Measurements from ENCODE around the gene CASZ1.

The CASZ1 gene, protein sequence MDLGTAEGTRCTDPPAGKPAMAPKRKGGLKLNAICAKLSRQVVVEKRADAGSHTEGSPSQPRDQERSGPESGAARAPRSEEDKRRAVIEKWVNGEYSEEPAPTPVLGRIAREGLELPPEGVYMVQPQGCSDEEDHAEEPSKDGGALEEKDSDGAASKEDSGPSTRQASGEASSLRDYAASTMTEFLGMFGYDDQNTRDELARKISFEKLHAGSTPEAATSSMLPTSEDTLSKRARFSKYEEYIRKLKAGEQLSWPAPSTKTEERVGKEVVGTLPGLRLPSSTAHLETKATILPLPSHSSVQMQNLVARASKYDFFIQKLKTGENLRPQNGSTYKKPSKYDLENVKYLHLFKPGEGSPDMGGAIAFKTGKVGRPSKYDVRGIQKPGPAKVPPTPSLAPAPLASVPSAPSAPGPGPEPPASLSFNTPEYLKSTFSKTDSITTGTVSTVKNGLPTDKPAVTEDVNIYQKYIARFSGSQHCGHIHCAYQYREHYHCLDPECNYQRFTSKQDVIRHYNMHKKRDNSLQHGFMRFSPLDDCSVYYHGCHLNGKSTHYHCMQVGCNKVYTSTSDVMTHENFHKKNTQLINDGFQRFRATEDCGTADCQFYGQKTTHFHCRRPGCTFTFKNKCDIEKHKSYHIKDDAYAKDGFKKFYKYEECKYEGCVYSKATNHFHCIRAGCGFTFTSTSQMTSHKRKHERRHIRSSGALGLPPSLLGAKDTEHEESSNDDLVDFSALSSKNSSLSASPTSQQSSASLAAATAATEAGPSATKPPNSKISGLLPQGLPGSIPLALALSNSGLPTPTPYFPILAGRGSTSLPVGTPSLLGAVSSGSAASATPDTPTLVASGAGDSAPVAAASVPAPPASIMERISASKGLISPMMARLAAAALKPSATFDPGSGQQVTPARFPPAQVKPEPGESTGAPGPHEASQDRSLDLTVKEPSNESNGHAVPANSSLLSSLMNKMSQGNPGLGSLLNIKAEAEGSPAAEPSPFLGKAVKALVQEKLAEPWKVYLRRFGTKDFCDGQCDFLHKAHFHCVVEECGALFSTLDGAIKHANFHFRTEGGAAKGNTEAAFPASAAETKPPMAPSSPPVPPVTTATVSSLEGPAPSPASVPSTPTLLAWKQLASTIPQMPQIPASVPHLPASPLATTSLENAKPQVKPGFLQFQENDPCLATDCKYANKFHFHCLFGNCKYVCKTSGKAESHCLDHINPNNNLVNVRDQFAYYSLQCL (N-terminal part only)

DNA sequence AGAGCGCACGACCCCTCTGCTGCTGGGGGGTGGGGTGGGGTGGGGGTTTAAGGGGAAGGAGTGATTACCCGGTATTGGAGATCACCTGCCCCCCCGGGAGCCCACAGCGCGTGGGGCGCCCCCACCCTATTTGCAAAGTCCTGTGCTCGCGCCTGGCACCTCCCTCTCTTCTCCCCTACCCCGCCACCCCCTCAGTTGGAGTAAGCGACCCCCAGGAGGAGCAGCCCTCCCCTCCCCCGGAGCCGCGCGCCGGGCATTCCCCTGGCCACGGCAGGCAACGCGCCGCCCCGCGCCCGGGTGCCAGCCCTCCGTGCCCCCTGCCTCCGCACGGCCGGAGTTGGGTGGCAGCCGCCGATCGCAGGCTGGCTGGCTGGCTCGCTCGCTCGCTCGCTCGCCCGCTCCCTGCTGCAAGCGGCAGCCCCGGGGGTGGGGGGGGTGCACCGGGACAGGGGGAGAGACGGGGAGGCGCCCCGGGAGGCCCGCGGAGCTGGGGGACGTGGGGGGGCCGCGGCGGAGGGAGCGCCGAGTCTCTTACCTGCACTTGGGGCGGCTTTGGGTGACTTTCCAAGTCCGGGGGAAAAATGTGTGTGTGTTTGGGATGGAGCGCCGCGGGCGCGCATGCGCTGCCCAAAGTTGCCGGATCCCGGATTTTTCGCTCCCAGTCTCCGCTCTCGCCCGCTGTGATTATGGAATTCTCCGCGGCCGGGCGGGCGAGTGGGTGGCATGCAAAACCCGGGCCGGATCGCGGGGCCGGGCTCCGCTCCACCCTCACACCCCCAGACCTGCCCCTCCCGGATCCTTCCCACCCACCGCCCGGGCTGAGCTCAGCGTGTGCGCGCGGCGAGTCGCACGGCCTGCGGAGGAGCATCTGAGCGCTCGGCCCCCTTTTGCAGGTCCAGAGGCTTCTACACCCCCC is at the start of gene CASZ1:
Gene CASZ1 (minus strand): TSS at position 618 of the 916 bp plus-strand sequence. CDS start 102,757 bp downstream, outside the sequence.
- no peak for DNase-seq

DNA sequence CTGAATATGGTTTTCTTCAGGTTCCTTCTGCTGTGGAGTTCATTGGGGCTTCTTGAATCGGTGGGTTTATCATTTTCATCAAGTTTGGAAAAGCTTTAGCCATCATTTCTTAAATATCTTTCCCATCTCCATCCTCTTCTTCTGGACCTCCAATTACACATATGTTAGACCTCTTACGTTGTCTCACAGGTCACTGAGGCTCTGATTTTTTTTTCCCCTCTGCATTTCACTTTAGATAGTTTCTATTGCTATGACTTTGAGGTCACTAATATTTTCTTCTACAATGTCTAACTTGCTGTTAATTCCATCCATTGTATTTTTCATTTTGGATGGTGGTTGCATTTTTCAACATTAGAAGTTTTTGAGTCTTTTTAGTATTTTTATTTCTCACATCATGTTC is 47.3 kb upstream of the CASZ1 start:
- DNase-seq, result no peak

DNA sequence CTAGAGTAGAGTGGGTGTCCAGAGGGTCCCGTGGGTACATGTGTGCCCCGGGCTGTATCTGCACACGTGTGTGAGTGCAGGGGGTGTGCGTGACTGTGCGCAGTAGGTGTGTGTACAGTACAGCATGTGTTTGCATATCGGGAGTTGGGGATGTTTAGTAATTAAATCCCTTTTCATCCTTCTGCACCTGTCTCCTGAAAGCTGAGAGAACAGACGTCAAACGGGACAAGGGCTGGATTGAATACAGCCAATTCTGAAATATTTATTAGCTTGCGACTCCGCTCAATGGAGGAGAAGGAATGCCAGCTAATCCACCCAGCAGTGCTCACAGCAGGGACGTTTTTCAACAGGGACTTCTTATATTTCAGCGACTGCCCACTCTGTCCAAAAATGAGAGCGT is 44.7 kb upstream of the CASZ1 start:
- no peak for DNase-seq

DNA sequence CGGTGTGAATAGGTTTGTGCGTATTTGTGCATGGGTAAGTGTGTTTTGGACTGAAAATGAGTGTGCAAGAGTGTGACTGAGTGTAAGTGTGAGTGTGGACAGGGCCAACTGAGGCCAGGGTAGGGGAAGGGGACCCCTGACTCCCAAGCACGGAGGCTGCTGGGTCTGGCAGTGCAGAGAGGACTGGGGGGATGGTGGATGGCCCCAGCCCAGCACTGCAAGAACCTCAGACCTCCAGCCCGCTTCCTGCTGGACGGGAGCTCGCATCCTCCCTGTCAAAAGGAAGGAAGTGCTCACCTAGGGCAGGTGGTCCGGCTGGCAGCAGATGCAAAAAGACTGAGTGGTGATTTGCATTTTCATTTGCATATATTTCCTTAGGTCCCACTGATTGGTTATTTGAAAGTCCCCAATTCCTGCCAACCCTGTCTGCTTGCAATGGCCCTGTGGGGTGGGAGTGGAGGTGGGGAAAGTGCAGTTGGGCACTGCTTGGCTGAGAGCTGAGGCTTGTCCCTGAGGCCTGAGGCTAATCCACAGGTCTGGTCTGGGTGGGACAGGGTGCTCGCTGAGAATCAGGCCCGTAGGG is 42.8 kb upstream of the CASZ1 start:
- DNase-seq, result no peak

DNA sequence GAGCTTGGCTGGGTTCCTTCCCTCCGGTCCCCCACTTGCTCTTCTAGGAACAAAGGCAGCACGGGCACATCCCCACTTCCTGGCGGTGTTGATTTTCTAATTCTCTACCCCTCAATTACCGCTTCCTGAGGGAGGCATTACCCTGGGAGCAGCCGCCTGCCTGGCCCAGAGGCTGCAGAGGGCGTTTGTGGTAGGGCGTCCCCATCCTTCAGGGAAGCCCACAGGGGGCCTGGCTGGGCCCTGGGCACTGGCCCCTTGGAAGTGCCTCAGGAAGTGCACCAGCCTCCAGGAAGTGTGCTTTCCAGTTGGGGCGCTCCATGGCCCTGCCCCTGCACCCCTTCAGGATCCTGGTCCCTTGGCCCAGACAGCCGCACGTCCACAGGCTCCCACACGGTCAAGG is 42.1 kb upstream of the CASZ1 start:
- DNase-seq, result no peak

DNA sequence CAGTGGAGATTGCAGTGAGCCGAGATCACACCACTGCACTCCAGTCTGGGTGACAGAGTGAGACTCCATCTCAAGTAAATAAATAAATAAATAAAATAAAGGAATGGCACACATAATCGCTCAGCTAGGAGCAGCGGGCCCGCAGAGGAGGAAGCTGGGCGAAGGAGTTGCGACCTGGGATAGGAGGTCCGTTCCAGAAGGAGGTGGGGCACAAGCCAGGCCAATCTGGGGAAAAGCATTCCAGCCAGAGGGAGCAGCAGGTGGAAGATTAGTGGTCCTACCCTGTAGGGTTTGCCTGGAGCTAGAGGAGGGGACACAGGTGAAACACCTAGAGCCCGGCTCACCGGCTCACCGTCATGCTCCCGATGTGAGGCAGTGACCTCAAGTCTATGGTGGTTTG is 40.3 kb upstream of the CASZ1 start:
- DNase-seq, result no peak

DNA sequence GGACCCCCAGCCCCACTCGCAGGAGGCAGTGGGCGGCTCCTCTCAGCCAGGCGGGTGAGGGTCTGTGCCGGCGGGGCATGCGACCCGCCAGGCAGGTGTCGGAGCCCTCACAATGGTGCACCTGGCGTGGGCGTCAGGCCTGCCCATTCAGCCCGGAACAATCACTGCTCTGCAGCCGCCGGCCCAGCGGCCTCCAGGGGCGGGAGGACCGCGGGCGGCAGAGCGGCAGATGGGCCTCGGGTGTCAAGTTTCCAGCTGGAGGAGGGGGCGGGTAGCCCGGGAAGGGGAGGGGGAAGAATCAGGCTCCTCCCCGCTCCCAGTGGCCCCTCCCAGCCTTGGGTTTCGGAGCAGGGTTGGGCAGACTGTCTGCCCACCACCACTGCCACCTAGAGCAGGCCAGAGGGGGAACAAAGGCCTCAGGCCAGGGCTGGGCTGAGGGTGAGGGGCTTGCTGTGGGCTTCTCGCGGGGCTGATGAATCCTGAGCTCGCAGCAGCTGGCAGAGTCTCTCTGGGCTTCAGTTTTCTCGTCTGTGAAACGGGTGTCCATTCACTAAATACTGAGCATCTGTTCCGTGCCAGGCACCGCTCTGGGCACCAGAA is 39.5 kb upstream of the CASZ1 start:
- no peak for DNase-seq

DNA sequence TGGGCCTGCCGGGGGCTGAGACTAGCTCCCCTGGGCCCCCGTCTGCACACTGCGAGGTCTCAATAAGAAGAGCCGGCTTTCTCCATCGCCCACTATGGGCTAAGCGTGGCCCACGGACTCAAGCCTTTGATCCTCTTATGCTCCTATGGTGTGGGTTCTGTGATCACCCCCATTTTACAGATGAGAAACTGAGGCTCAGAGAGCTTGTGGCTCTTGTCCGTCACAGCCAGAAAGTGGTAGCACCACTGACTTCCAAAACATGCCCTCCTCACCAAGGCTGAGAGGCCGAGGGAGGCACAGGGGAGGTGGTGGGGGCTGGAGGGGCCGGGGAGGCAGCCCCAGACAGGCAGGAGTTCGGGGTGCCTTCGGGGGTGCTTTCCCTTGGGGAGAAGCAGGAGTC is 39.0 kb upstream of the CASZ1 start:
- DNase-seq, result no peak

DNA sequence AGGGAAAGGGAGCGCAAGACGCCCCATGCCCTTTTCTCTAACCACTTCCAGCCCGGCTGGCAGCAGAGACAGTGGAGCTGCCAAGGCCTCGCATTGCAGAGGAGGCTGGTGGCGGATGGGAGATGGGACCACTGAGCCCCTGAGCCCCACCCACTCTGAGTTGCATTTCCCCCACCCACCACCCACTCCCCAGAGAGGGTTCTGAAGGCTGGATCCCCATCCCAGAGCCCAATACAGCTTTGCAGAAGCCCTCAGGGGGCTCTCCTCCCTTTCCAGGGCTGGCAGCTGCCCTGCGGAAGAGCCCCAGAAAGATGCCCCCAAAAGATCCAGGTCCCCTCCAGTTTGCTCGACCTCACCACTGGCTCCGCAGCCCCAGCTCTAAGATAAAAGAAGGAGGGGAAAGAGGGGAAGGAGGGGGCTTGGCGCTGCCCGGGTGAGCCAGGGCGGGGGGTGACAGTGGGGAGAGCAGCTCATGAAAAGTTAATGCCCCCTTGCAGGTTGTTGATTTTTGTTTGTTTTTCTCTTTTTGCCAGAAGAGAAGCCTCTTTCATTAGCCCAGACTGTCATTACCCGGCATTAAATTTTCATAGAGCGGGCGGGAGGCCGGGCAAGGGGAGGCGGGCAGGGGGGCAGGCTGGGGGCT is 38.4 kb upstream of the CASZ1 start:
- DNase-seq, result no peak

DNA sequence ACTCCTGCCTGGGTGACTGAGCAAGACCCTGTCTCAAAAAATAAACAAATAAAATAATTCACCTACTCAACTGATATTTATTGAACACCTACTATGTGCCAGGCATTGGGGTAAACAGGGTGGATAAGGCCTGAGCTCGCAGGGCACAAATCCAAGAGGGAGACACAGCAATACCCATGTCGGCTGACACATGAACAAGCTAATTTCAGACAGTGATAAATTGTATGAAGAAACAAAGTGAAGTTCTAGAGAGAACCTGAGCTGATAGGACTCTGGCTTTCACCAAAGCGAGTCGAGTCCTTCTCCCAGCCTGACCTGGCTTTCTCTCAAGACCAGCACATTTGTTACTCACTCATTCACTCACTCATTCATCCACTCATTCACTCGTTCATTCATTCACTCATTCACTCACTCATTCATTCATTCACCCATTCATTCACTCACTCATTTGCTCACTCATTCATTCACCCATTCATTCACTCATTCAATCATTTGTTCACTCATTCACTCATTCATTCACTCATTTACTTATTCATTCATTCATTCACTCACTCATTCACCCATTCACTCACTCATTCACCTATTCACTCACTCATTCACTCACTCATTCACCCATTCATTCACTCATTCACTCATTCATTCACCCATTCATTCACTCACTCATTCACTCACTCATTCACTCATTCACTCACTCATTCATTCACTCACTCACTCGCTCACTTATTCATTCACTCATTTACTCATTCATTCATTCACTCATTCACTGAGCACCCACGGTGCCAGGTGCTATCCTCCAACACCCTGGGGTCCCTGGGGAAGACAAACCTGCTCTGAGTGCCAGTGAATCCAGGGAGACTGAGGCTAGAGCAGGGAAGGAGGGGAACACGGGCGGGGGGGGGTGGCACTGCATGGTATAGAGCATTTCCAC is 37.4 kb upstream of the CASZ1 start:
- no peak for DNase-seq

DNA sequence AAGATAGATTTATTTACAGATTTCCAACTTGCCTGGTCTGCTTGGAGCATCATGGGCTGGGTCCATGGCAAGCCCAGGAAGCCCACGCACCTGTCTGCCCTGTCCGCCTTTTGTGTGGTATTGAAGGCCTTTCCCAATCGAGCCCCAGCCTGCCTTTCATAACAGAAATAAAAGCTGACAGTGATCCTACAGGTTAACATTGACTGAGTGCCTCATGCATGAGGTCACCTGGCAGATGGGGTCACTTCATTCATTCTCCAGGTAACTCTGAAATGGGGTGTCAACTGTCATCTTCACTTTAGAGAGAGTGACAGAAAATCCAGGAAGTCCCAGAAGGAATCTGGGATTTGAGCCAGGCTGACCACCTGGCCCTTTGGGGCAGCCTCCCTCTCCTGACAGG is 36.3 kb upstream of the CASZ1 start:
- no peak for DNase-seq

DNA sequence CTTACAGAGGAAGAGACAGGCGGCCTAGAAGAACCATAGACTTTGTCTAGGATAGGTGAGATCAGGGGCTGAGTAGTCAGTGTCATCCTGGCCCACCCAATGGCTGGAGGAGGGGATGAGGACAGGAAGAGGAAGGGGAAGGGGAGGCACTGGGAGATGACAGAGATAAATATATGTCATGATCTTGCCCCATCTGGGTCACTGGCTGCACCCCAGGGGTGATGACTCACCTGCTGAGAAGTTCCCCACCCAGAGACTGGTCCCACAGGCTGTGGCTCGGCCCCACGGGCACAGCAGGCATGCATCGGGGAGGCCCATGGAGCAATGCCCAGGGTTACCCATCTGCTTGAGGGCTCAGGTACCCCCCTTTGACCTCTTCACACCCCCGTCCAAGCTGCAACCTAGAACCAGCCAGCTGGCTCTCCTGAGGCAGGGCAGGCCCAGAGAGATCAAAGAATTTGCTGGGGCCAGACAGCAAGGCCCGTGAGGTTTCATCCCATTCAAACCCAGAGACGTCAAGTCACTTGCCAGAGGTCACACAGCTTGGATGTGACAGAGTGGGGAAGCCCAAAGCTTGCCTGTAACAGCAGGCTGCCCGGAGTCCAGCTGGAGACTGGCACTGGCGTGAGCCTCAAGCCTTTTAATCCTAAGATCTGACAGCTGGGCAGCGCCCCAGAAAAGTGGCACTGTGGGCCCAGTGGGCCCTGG is 34.7 kb upstream of the CASZ1 start:
- DNase-seq, result no peak

DNA sequence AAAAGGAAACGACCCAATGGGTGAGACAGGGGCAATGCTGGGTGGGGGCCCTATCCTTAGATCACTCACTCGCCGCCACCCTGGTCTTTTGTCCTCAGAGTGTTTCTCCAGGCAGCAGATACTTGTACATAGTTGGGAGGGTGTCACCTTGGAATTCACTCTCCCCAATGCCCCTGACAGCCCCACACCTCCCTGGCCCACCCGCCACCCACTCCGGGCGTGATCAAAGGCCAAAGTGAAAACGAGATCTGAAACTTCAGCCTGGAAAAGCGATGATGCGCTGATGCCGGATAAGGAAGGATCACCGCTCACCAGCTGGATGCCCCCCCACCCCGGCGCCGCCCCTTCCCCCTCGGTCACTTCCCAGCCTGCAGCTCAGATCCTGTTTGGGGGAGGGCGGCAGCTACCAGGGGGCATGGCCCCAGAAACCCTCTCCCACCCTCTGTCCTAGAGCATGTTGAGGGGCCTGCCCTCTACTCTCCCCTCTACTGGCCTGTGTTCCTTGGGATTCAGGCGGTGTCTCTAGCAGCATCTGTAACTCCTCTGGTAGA is 33.6 kb upstream of the CASZ1 start:
- DNase-seq, result no peak

DNA sequence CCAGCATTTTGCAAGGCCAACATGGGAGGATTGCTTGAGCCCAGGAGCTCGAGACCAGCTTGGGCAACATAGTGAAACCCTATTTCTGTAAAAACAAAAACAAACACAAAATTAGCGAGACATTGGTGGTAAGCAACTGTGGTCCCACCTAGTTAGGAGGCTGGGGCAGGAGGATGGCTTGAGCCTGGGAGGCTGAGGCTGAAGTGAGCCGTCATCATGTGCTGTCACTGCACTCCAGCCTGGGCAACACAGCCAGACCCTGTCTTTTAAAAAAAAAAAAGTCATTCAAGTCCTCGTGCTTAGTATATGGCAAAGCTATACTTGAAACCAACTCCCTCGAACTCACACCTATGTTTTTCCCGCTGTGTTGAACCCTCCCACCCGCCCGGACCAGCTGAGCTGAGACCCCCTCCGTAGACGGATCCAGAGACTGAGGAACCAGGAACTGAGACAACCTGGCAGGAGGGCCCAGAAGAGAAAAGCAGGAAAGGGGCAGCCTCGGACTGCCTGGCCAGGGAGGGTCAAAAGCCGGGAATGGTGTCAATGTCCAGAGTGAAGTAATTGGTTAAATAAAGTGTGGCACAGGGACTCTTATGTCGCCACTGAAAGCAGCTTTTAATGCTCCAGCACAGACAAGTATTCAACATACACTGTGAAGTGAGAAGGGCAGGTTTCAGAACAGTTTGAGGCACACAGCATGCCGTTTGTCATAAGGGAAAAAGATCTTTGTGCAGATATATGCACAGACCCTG is 32.8 kb upstream of the CASZ1 start:
- DNase-seq, result no peak

DNA sequence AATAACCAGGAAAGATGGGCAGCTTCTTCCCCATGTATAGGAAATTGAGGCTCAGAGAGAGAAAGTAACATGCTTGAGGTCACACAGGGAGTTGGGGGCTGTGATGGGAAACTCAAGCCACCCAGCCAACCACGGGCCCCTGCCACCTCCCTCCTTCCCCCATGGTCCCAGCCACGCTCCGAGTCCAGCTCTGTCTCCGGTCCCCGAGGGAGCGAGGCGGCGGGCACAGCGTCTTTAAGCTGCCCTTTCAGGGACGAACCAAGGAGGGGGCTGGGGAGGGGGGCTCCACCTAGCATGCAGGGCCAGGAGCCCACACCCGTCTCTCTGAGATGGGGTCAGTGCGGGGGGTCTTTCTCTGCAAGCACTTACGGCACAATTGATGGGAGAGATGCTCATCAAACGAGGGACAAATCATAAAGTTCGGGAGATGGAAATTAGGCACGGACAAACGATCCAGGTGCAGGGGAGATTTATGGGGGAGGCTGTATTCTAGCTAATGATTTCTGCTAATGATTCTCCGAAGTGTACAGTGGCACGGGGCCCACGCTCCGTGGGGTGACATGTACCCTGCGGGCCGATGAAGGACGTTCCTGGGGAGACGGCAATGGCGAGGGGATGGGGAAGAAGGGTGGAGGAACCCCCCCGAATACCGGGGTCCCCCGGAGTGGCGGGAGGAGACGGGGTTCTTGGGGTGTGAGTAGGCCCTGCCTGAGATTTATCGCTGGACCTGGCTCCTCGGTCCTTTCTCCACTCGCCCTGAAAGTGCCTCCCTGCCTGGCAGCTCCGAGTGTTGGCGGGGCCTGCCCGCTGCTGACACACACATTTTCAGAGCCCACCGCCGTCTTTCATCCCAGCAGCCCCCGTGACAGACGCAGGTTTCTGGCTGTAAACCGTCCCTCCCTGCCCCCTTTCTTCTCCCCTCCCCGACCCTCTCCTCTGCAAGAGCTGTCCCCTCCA is 31.2 kb upstream of the CASZ1 start:
- no peak for DNase-seq

DNA sequence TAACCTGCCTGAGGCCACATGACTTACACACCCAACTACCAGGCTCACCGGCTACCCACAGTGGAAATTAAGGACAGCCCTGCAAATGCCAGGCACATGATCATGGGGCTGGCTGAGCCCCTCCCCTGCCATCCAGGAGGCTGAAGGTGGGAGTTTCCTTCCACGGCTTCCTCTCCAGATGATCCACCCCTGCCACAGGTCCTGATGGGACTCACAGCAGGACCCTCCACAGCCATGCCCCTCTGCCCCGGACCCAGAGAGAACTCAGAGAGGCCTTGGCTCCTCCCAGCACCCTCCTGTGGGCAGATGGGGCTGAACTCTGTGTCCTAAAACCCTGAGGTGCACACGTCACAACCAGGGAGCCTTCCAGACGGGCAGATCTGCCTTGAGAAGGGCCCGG is 29.1 kb upstream of the CASZ1 start:
- no peak for DNase-seq

Data from CD4-positive, alpha-beta T cell treated with Interleukin-15 for 1 hour (primary cell).